GM18520 (cell line): ENCODE results near the gene SLCO1B3.

Source experiments
- ATAC-seq: cut with Tn5 transposase; IDR thresholded peaks from one replicate; pipeline ENCODE4 v1.9.1; 2021; ENCODE audit not compliant: unreplicated experiment

SLCO1B3 gene

GRCh38 chr12:20885116-20885515 lies 74.6 kb downstream of the SLCO1B3 start:
- ATAC-seq, result no peak

GRCh38 chr12:20885552-20885951 lies 75.0 kb downstream of the SLCO1B3 start:
- ATAC-seq, result no peak

GRCh38 chr12:20917269-20917668 lies 106.8 kb downstream of the SLCO1B3 start:
- no peak for ATAC-seq

DNA sequence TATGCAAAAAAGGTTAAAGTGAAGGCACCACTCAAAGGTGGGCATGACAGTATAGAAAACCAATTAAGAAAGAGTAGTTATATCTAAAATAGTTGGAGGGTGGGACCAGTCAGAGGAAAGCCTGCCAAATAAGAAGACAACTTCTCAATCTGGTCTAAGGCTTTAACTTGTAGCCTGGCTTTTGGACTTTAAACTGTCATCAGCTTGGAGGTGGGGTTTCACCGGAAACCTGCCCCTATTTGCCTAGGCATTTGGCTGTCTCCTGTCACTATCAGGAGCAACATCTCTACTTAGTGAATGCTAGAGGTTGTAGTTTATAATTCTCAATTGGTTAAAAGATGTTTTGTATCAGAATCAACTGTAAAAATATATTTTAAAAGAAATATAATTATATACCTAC lies 107.3 kb downstream of the SLCO1B3 start:
- no peak for ATAC-seq

DNA sequence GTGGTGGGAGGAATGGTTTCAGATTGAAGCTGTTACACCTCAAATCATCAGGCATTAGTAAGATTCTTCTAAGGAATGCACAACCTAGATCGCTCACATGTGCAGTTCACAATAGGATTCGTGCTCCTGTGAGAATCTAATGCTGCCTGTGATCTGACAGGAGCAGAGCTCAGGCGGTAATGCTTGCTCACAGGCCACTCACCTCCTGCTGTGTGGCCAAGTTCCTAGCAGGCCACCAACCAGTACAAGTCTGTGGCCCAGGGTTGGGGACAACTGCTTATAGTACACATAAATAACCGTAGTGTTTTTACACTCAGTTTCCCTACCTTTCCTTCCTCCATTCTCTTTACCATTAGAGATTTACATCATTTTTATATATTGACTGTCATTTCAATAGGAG lies 121.4 kb downstream of the SLCO1B3 start:
- no peak for ATAC-seq

- ATAC-seq, result no peak
These were observed 136.2 kb downstream of the SLCO1B3 start for GRCh38 chr12:20946732-20947131.

- ATAC-seq, result peak; percentile 81
These were observed 139.7 kb downstream of the SLCO1B3 start for GRCh38 chr12:20950248-20950647.

DNA sequence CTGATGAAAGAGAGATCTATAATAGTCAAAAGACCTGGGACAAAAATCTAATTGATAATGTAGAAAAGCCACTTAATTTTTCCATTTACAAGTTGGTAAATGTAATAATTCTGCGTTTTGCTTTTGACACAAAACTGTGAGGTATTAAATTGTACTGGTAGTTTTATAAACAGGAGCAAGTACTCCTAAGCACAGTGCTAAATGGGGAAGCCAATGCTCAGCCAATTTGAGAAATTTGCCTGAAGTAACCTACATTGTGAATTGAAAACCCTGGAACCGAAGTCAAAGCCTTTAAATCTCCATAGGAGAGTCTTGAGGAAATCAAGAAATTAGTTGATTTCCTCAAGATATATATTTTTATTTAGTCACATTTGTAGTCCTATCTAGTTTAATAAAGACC lies 152.8 kb downstream of the SLCO1B3 start:
- ATAC-seq, result no peak

- ATAC-seq, result no peak
These were observed 153.3 kb downstream of the SLCO1B3 start for GRCh38 chr12:20963762-20964161.
